ENCODE results near the gene CD24. TPM values are rescaled to one million over a fixed set of nuclear protein-coding genes. Genes with fewer than 3 reads are reported as not detected.

CD24 gene, protein sequence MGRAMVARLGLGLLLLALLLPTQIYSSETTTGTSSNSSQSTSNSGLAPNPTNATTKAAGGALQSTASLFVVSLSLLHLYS
- 2,350 TPM for total RNA-seq
- 980 TPM for polyA plus RNA-seq (ENCODE audit: insufficient read depth, low read depth, low replicate concordance)
- long read RNA-seq, donor 1, transcript CD24-201 (2 exons, 2,180 nt): major isoform, 229 of 246 reads
- long read RNA-seq, donor 1, transcript CD24-204 (3 exons, 2,513 nt): minor isoform, 13 of 246 reads
- long read RNA-seq, donor 1, partial matches to known transcripts: 0 of 246 reads
- long read RNA-seq, donor 1, other reads (novel, unspliced or antisense): 0 of 246 reads
- long read RNA-seq, donor 2, transcript CD24-204 (3 exons, 2,513 nt): minor isoform, 14 of 374 reads
- long read RNA-seq, donor 2, transcript CD24-201 (2 exons, 2,180 nt): major isoform, 355 of 374 reads
- long read RNA-seq, donor 2, partial matches to known transcripts: 0 of 374 reads
- long read RNA-seq, donor 2, other reads (novel, unspliced or antisense): 0 of 374 reads
- long read RNA-seq, donor 3, transcript CD24-201 (2 exons, 2,180 nt): major isoform, 487 of 505 reads
- long read RNA-seq, donor 3, transcript CD24-204 (3 exons, 2,513 nt): minor isoform, 16 of 505 reads
- long read RNA-seq, donor 3, partial matches to known transcripts: 0 of 505 reads
- long read RNA-seq, donor 3, other reads (novel, unspliced or antisense): 0 of 505 reads
- long read RNA-seq, donor 4, transcript CD24-204 (3 exons, 2,513 nt): minor isoform, 10 of 136 reads
- long read RNA-seq, donor 4, transcript CD24-201 (2 exons, 2,180 nt): major isoform, 122 of 136 reads
- long read RNA-seq, donor 4, partial matches to known transcripts: 0 of 136 reads
- long read RNA-seq, donor 4, other reads (novel, unspliced or antisense): 0 of 136 reads
- long read RNA-seq, donor 5, transcript CD24-201 (2 exons, 2,180 nt): major isoform, 18 of 21 reads
- long read RNA-seq, donor 5, partial matches to known transcripts: 0 of 21 reads
- long read RNA-seq, donor 5, other reads (novel, unspliced or antisense): 0 of 21 reads
- long read RNA-seq, donor 6, transcript CD24-201 (2 exons, 2,180 nt): major isoform, 164 of 169 reads
- long read RNA-seq, donor 6, transcript CD24-204 (3 exons, 2,513 nt): minor isoform, 5 of 169 reads
- long read RNA-seq, donor 6, partial matches to known transcripts: 0 of 169 reads
- long read RNA-seq, donor 6, other reads (novel, unspliced or antisense): 0 of 169 reads
- long read RNA-seq, donor 7, transcript CD24-201 (2 exons, 2,180 nt): major isoform, 533 of 685 reads
- long read RNA-seq, donor 7, transcript CD24-202 (3 exons, 802 nt): minor isoform, 14 of 685 reads
- long read RNA-seq, donor 7, transcript CD24-204 (3 exons, 2,513 nt): minor isoform, 18 of 685 reads
- long read RNA-seq, donor 7, partial matches to known transcripts: 1 of 685 reads
- long read RNA-seq, donor 7, other reads (novel, unspliced or antisense): 111 of 685 reads
- long read RNA-seq, donor 8, transcript CD24-201 (2 exons, 2,180 nt): major isoform, 313 of 325 reads
- long read RNA-seq, donor 8, transcript CD24-204 (3 exons, 2,513 nt): minor isoform, 6 of 325 reads
- long read RNA-seq, donor 8, partial matches to known transcripts: 0 of 325 reads
- long read RNA-seq, donor 8, other reads (novel, unspliced or antisense): 0 of 325 reads
- long read RNA-seq, donor 9, transcript CD24-201 (2 exons, 2,180 nt): major isoform, 143 of 152 reads
- long read RNA-seq, donor 9, partial matches to known transcripts: 0 of 152 reads
- long read RNA-seq, donor 9, other reads (novel, unspliced or antisense): 0 of 152 reads
- long read RNA-seq, donor 10, transcript CD24-201 (2 exons, 2,180 nt): major isoform, 321 of 336 reads
- long read RNA-seq, donor 10, transcript CD24-204 (3 exons, 2,513 nt): minor isoform, 9 of 336 reads
- long read RNA-seq, donor 10, partial matches to known transcripts: 0 of 336 reads
- long read RNA-seq, donor 10, other reads (novel, unspliced or antisense): 0 of 336 reads

DNA sequence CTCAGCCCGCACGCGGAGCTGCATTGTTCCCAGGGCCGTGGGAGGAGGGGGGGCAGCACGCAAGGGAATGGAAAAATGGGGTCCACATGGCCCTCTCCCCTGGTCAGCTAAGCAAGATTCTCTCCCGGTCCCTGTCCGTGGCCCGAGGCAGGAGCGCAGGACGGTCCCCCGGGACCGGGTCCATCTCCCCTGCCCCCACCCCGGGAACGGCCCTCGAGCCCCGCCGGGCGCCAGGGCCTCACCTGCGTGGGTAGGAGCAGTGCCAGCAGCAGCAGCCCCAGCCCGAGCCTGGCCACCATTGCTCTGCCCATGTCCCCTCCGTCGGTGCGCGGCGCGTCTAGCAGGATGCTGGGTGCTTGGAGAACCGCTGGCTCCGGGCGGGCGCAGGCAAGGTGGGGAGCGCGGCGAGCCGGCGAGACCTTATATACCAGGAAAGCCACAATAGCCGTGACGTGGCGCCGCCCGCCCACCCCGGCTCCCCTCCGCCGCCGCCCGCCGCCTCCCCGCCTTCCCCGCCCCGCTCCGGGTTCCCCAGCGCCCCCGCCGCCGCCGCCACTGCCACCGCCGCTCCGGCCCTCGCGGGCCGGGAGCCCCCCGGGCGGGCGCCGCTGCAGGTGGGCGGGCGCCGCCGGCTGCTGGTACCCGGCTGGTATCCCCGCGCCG, at the start of gene CD24:
TSS of gene CD24 (minus strand) at position 394 of the 663 bp plus-strand sequence. CDS start at position 311, 83 bp downstream.
- Histone ChIP-seq H3K4me1 (ENCODE audit: control insufficient read depth in 2 of 3, insufficient read depth in 2 of 3, low read depth in 1 of 3, low read length in 3 of 3) (no peaks in the 10 kb centered on the region), H3K4me3 (ENCODE audit: low read length in 3 of 3) (peak within 1 kb of the TSS; percentile 74 to 86 (median 78)), H3K9ac (ENCODE audit: low read length in 3 of 3) (peak within 1 kb of the TSS; percentile 68 to 100 (median 89)), H3K27me3 (ENCODE audit: control insufficient read depth, insufficient read depth, low read length) (peaks cover 3% of the 10 kb centered on the region), H3K27ac (ENCODE audit: low read depth in 2 of 2, low read length in 2 of 2) (peak within 1 kb of the TSS; percentile 96), H3K36me3 (ENCODE audit: control insufficient read depth in 2 of 3, insufficient read depth in 3 of 3, low read length in 3 of 3) (peaks cover 0 to 4% (median 0%) of the 10 kb centered on the region in 3 donors), H3K9me3 (ENCODE audit: control insufficient read depth in 2 of 3, insufficient read depth in 1 of 3, low read length in 3 of 3) (no peaks in the 10 kb centered on the region)
- DNase-seq: peak; percentile 87 to 92 (median 89)
- intact Hi-C loops (cut with DNase I): no loop called here
- FAIRE-seq: no peak
- TF ChIP-seq, protein P1, sequence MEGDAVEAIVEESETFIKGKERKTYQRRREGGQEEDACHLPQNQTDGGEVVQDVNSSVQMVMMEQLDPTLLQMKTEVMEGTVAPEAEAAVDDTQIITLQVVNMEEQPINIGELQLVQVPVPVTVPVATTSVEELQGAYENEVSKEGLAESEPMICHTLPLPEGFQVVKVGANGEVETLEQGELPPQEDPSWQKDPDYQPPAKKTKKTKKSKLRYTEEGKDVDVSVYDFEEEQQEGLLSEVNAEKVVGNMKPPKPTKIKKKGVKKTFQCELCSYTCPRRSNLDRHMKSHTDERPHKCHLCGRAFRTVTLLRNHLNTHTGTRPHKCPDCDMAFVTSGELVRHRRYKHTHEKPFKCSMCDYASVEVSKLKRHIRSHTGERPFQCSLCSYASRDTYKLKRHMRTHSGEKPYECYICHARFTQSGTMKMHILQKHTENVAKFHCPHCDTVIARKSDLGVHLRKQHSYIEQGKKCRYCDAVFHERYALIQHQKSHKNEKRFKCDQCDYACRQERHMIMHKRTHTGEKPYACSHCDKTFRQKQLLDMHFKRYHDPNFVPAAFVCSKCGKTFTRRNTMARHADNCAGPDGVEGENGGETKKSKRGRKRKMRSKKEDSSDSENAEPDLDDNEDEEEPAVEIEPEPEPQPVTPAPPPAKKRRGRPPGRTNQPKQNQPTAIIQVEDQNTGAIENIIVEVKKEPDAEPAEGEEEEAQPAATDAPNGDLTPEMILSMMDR (IDR thresholded peaks at IDR 0.05; ENCODE audit: borderline replicate concordance, extremely low read depth, insufficient read depth): no peak

DNA sequence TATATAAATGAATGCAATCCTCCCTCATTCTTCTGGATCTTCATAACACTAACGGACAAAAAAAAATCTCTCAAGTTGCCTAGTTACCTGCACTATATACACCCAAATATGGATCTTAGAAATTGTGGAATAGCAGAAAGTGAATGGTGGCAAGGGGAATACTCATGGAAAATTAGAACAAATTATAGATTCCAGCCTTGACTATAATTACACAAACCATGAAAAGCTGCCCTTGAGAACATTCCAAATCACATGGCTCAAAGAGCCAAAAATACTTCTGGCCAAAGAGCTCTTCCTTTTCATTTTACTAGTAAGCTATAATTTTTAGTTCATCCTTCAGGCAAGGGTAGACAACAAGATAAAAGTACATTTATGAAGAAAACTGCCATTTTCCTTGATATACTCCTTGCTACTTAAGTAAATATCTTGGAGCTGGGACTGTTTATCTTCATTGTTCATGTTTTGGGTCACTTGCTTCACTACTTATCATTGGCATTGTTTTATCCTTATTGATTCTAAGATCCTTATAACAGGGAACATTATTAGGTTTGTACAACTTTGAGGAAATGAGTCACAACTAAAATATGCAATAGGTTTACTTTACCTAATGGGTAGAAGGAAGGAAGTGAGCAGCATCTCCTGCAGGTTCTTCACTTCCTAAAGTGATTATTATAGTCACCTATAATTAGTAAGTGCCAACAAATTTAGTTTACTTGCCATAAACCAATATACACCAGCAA, 47.1 kb upstream of the CD24 start:
- H3K36me3 ChIP-seq (ENCODE audit: control insufficient read depth in 2 of 3, insufficient read depth in 3 of 3, low read length in 3 of 3): no peaks in the 10 kb centered on the region
- H3K9ac ChIP-seq (ENCODE audit: low read length in 3 of 3): no peak overlapping the region
- no peaks in the 10 kb centered on the region for H3K9me3 ChIP-seq (ENCODE audit: control insufficient read depth in 2 of 3, insufficient read depth in 1 of 3, low read length in 3 of 3)
- FAIRE-seq: no peak
- H3K4me1 ChIP-seq (ENCODE audit: control insufficient read depth in 2 of 3, insufficient read depth in 2 of 3, low read depth in 1 of 3, low read length in 3 of 3): no peaks in the 10 kb centered on the region
- TF ChIP-seq, protein P1 (IDR thresholded peaks at IDR 0.05; ENCODE audit: borderline replicate concordance, extremely low read depth, insufficient read depth): no peak
- H3K4me3 ChIP-seq (ENCODE audit: low read length in 3 of 3): no peak overlapping the region
- no peak overlapping the region for H3K27ac ChIP-seq (ENCODE audit: low read depth in 2 of 2, low read length in 2 of 2)
- intact Hi-C loops (cut with DNase I): no loop called here
- DNase-seq: no peak
- no peaks in the 10 kb centered on the region for H3K27me3 ChIP-seq (ENCODE audit: control insufficient read depth, insufficient read depth, low read length)

Measured in kidney (tissue), 22 donors.